ENCODE measurements around the gene PPDPF.

GRCh38 chr20:63549679-63550282 lies 29.2 kb downstream of the PPDPF start:
- no peak for TF ChIP-seq CTCF (IDR thresholded peaks at IDR 0.05)
- no peak for TF ChIP-seq EZH2 (IDR thresholded peaks at IDR 0.05; ENCODE audit: borderline replicate concordance, insufficient read depth, low read depth, low read length, poor library complexity, severe bottlenecking)

Data from B cell (primary cell).